ENCODE data around the gene BDP1.
"Not testable (repeated sequence)": the region's sequence is repeated elsewhere in the genome, so short reads cannot be mapped to it uniquely, and the experiment has no call there.

The BDP1 gene

DNA sequence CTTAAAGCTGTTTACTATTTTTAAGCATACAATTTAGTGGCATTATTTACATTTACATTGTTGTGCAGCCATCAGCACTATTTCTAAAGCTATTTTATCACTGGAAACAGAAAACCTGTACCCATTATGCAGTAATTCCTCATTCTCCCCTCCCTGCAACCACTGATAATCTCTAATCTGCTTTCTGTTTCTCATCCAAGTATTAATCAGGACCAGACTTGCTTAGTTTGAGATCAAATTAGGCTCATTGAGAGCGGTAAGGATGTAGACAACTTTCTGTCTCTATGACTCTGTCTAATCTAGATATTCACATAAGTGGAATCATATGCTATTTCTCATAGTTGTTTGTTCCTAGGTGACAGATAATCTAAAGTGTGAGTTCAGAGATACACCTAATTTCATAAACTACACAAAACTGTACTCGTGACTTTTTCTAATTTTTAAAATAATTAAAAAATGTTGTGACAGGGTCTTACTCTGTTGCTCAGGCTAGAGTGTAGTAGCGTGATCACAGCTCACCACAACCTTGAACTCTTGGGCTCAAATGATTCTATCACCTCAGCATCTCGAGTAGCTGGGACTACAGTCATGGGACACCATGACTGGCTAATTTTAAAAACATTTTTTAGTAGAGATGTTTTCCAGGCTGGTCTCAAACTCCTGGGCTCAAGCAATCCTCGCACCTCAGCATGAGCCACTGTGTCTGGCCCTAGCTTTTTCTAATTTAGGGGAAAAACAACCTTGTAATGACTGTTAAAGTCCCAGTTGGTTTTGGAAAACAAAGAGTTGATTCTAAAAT lies 37.6 kb downstream of the BDP1 start:
- POLR2A ChIA-PET: no interaction called here
- no peak overlapping the region for H3K4me3 ChIP-seq (ENCODE audit: low read depth, low read length)
- TF ChIP-seq, protein P1, sequence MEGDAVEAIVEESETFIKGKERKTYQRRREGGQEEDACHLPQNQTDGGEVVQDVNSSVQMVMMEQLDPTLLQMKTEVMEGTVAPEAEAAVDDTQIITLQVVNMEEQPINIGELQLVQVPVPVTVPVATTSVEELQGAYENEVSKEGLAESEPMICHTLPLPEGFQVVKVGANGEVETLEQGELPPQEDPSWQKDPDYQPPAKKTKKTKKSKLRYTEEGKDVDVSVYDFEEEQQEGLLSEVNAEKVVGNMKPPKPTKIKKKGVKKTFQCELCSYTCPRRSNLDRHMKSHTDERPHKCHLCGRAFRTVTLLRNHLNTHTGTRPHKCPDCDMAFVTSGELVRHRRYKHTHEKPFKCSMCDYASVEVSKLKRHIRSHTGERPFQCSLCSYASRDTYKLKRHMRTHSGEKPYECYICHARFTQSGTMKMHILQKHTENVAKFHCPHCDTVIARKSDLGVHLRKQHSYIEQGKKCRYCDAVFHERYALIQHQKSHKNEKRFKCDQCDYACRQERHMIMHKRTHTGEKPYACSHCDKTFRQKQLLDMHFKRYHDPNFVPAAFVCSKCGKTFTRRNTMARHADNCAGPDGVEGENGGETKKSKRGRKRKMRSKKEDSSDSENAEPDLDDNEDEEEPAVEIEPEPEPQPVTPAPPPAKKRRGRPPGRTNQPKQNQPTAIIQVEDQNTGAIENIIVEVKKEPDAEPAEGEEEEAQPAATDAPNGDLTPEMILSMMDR (IDR thresholded peaks at IDR 0.05; ENCODE audit: insufficient read depth, low read length, missing control alignments): no peak
- CTCF ChIA-PET: interaction anchor here (0.8 to 1.7 kb wide), 2 partner anchors 17 to 18 kb away, joined by 3 read pairs; no protein-coding TSS in a partner anchor
- DNase-seq (ENCODE audit: low read depth, low spot score): no peak

DNA sequence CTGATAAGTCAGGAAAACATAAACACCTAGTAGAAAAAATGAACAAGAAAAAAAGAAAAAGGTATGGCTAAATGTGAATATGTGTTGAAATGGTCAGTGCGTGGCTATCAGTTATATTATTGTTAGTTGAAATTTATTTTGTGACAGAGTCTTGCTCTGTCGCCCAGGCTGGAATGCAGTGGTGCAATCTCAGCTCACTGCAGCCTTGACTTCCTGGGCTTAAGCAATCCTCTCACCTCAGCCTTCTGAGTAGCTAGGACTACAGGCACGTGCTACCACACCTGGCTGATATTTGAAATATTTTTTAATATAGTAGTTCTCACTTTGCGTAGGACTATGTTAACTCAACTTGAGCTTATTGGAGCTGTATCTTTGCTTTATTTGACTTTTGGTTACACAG lies 38.8 kb downstream of the BDP1 start:
- POLR2A ChIA-PET; DNase-seq (ENCODE audit: low read depth, low spot score); H3K4me3 ChIP-seq (ENCODE audit: low read depth, low read length): not testable (repeated sequence)
- CTCF ChIA-PET: interaction anchor here (1.0 to 1.7 kb wide), 2 partner anchors 18 to 21 kb away, joined by 3 read pairs; no protein-coding TSS in a partner anchor

DNA sequence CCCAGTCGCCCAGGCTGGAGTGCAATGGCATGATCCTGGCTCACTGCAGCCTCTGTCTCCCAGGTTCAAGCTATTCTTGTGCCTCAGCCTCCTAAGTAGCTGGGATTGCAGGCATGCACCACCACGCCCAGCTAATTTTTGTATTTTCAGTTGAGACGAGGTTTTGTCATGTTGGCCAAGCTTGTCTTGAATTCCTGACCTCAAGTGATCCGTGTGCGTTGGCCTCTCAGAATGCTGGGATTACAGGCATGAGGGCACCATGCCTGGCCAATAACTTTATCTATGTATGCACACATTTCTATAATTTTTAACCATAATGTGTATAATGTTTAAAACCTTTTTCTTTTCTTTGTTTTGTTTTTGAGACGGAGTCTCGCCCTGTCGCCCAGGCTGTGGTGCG lies 43.3 kb downstream of the BDP1 start:
- H3K4me3 ChIP-seq (ENCODE audit: low read depth, low read length); CTCF ChIA-PET; DNase-seq (ENCODE audit: low read depth, low spot score); POLR2A ChIA-PET: not testable (repeated sequence)

DNA sequence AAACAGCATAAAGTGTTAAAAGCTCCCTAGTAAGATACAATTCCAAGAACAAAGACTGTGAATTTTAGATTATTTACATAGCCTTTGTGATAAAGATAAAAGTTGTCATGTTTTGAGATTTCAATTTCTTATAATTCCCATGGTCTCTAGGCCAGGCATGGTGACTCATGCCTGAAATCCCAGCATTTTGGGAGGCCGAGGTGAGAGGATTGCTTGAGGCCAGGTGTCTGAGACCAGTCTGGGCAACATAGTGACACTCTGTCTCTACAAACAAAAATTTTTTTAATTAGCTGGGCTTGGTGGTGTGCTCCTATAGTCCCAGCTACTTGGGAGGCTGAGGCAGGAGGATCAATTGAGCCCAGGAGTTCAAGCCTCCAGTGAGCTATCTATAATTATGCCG lies 48.1 kb downstream of the BDP1 start:
- TF ChIP-seq, protein P1 (IDR thresholded peaks at IDR 0.05; ENCODE audit: insufficient read depth, low read length, missing control alignments): no peak
- ChIA-PET POLR2A (interaction anchor here (0.7 kb wide), 1 partner anchor 13 kb away, joined by 3 read pairs; no protein-coding TSS in a partner anchor), CTCF (interaction anchor here (1.1 to 1.5 kb wide), 2 partner anchors 15 to 28 kb away, joined by 3 to 7 read pairs; no protein-coding TSS in a partner anchor)
- DNase-seq (ENCODE audit: low read depth, low spot score): no peak
- H3K4me3 ChIP-seq (ENCODE audit: low read depth, low read length): no peak overlapping the region

DNA sequence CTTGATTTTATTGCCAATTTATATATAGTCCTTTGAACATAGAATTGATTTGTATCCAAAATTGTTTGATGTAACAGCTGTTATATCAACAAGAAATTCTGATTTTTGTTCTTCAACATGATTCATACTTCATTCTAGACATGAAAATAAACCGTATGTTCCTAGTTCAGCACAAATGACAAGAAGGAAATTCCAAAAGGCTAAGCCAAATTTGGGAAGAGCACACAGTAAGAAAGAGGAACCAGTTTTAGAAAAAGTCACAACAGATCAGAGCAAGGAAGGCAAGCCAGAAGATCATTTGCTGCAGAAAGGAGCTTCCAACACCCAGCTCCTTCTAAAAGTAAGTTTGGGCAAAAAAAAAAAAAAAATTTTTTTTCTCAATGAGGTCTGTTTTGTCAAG lies 66.7 kb downstream of the BDP1 start:
- ChIA-PET POLR2A (no interaction called here), CTCF (interaction anchor here (1.2 kb wide), 1 partner anchor 236 kb away, joined by 4 read pairs; no protein-coding TSS in a partner anchor)
- TF ChIP-seq, protein P1 (IDR thresholded peaks at IDR 0.05; ENCODE audit: insufficient read depth, low read length, missing control alignments): no peak
- DNase-seq (ENCODE audit: low read depth, low spot score): no peak
- no peak overlapping the region for H3K4me3 ChIP-seq (ENCODE audit: low read depth, low read length)

DNA sequence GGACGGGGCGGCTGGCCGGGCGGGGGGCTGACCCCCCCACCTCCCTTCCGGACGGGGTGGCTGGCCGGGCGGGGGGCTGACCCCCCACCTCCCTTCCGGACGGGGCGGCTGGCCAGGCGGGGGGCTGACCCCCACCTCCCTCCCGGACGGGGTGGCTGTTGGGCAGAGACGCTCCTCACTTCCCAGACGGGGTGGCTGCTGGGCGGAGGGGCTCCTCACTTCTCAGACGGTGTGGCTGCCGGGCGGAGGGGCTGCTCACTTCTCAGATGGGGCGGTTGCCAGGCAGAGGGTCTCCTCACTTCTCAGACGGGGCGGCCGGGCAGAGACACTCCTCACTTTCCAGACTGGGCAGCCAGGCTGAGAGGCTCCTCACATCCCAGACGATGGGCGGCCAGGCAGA lies 70.2 kb downstream of the BDP1 start:
- DNase-seq (ENCODE audit: low read depth, low spot score); H3K4me3 ChIP-seq (ENCODE audit: low read depth, low read length); POLR2A ChIA-PET: not testable (repeated sequence)
- CTCF ChIA-PET: interaction anchor here (0.6 kb wide), 1 partner anchor 50 kb away, joined by 3 read pairs; no protein-coding TSS in a partner anchor

DNA sequence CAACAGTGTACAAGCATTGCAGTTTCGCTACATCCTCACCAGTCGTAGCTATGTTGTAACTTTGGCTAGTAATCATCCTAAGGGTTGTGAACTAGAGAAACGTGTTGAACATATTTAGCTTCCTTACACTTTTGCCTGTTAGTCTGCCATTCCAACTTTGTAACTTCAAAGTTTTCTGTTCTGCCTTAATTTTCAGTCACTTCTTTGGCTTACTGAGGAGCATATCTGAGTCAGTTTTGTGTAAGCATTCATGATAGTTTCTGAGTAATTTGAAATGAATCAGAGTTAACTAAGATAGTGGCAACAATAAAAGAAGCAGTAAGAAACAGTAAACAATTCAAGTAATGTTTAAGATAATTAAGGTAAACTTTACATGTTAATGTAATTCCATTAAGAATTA lies 72.8 kb downstream of the BDP1 start:
- ChIA-PET POLR2A (no interaction called here), CTCF (interaction anchor here (1.6 kb wide), 1 partner anchor 13 kb away, joined by 4 read pairs; no protein-coding TSS in a partner anchor)
- TF ChIP-seq, protein P1 (IDR thresholded peaks at IDR 0.05; ENCODE audit: insufficient read depth, low read length, missing control alignments): no peak
- no peak for DNase-seq (ENCODE audit: low read depth, low spot score)
- H3K4me3 ChIP-seq (ENCODE audit: low read depth, low read length): no peak overlapping the region

DNA sequence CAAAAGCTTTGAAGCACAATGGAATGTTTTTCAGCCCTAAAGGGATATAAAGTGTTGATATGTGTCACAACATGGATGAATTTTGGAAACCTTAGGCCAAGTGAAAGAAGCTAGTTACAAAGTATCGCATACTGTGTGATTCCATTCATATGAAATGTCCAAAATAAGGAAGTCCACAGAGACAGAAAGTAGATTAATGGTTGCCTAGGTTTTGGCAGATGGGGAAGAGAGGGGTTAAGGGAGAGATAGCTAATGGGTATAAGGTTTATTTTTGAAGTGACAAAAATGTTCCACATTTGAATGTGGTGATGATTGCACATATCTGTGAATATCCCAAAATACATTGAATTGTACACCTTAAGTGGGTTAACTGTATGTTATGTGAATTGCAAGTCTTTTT lies 74.2 kb downstream of the BDP1 start:
- CTCF ChIA-PET: interaction anchor here (1.0 kb wide), 1 partner anchor 229 kb away, joined by 3 read pairs; no protein-coding TSS in a partner anchor
- TF ChIP-seq, protein P1 (IDR thresholded peaks at IDR 0.05; ENCODE audit: insufficient read depth, low read length, missing control alignments): no peak
- POLR2A ChIA-PET: no interaction called here
- no peak overlapping the region for H3K4me3 ChIP-seq (ENCODE audit: low read depth, low read length)
- DNase-seq (ENCODE audit: low read depth, low spot score): no peak

All from AG04449 (cell line).